ENCODE results near the gene LRRC66. TPM values are rescaled to one million over a fixed set of nuclear protein-coding genes. Genes with fewer than 3 reads are reported as not detected.

Gene LRRC66
- polyA plus RNA-seq, 3 donors, result 0.03 TPM; not detected in 2

- Mint-ChIP-seq H3K4me3 (peak overlapping the region in 1 of 2 donors; percentile 12), H3K27me3 (ENCODE audit: low read depth in 3 of 3) (peaks cover 0 to 10% (median 9%) of the 10 kb centered on the region in 3 donors), H3K27ac (peak overlapping the region in 1 of 7 donors; percentile 11), H3K36me3 (no peaks in the 10 kb centered on the region), H3K9me3 (peaks cover 0 to 2% (median 0%) of the 10 kb centered on the region in 7 donors), H3K4me1 (peaks cover 35% of the 10 kb centered on the region)
- H3K4me2 ChIP-seq (replicated peaks; ENCODE audit: extremely low read depth, low read length, poor library complexity, severe bottlenecking), result peak overlapping the region; percentile 38
- H3K79me2 ChIP-seq (ENCODE audit: insufficient read depth, low read length), result no peaks in the 10 kb centered on the region
- WGBS (ENCODE audit: insufficient coverage), result no CpG with 5 or more reads among the region's 3 CpGs
- H2AFZ ChIP-seq (ENCODE audit: insufficient read depth, low read depth, low read length, poor library complexity, severe bottlenecking), result no peak overlapping the region
- TF ChIP-seq, protein P1, sequence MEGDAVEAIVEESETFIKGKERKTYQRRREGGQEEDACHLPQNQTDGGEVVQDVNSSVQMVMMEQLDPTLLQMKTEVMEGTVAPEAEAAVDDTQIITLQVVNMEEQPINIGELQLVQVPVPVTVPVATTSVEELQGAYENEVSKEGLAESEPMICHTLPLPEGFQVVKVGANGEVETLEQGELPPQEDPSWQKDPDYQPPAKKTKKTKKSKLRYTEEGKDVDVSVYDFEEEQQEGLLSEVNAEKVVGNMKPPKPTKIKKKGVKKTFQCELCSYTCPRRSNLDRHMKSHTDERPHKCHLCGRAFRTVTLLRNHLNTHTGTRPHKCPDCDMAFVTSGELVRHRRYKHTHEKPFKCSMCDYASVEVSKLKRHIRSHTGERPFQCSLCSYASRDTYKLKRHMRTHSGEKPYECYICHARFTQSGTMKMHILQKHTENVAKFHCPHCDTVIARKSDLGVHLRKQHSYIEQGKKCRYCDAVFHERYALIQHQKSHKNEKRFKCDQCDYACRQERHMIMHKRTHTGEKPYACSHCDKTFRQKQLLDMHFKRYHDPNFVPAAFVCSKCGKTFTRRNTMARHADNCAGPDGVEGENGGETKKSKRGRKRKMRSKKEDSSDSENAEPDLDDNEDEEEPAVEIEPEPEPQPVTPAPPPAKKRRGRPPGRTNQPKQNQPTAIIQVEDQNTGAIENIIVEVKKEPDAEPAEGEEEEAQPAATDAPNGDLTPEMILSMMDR (IDR thresholded peaks at IDR 0.05), result no peak
- H3K4me3 ChIP-seq (replicated peaks in 1 of 3; ENCODE audit: low read depth in 2 of 3, low read length in 3 of 3), result no peak overlapping the region
- no peak overlapping the region for H3K27ac ChIP-seq (ENCODE audit: low read depth in 1 of 2, low read length in 2 of 2)
- H4K20me1 ChIP-seq (ENCODE audit: insufficient read depth, low read length), result no peaks in the 10 kb centered on the region
- H3K27me3 ChIP-seq (ENCODE audit: control insufficient read depth in 2 of 2, insufficient read depth in 2 of 2, low read length in 2 of 2), result no peaks in the 10 kb centered on the region
- intact Hi-C loops (cut with micrococcal nuclease), result no loop called here
- peaks cover 31 to 42% of the 10 kb centered on the region in 2 donors for H3K4me1 ChIP-seq (ENCODE audit: control insufficient read depth in 1 of 2, insufficient read depth in 2 of 2, low read length in 2 of 2)
- H3K36me3 ChIP-seq (replicated peaks in 1 of 2; ENCODE audit: control insufficient read depth in 1 of 2, insufficient read depth in 2 of 2, low read length in 2 of 2), result no peaks in the 10 kb centered on the region
- H3K9ac ChIP-seq (ENCODE audit: insufficient read depth, low read length, poor library complexity, severe bottlenecking), result no peak overlapping the region
- no peaks in the 10 kb centered on the region for H3K9me3 ChIP-seq (replicated peaks in 1 of 2; ENCODE audit: control insufficient read depth in 1 of 2, insufficient read depth in 1 of 2, low read length in 2 of 2)
- DNase-seq, result peak in 2 of 3 donors; percentile 25 to 34
Measured at GRCh38 chr4:52059372-52059771, 39.2 kb upstream of the LRRC66 start.

DNA sequence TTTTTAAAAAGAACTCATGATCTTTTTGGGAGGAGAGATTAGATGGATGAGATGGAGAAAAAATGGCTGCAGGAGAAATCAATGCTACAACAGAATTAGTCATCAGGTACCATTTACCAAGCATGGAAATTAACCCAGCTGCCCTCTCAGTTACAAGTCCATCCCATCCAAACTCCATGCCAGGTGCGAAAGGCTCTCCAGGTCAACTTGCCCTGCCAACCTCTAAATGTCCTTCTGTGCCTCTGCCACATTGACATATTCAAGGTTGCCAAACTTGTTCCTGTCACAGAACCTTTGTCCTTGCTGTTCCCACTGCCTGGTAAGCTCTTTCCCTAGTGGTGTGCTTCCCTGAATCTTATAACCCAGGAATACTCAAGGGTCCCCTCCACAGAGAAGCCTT lies 38.1 kb upstream of the LRRC66 start:
- peaks cover 0 to 2% (median 0%) of the 10 kb centered on the region in 7 donors for H3K9me3 Mint-ChIP-seq

More for the DNA sequence above, 38.1 kb upstream of the LRRC66 start:
- H3K9ac ChIP-seq (ENCODE audit: insufficient read depth, low read length, poor library complexity, severe bottlenecking), result no peak overlapping the region
- Mint-ChIP-seq H3K4me3 (no peak overlapping the region), H3K4me1 (peaks cover 37% of the 10 kb centered on the region), H3K36me3 (no peaks in the 10 kb centered on the region), H3K27ac (peak overlapping the region in 1 of 7 donors; percentile 31), H3K27me3 (ENCODE audit: low read depth in 3 of 3) (peaks cover 5 to 17% (median 14%) of the 10 kb centered on the region in 3 donors)
- H3K4me1 ChIP-seq (ENCODE audit: control insufficient read depth in 1 of 2, insufficient read depth in 2 of 2, low read length in 2 of 2), result peaks cover 31 to 42% of the 10 kb centered on the region in 2 donors
- intact Hi-C loops (cut with micrococcal nuclease), result no loop called here
- H3K79me2 ChIP-seq (ENCODE audit: insufficient read depth, low read length), result no peaks in the 10 kb centered on the region
- DNase-seq, result no peak
- H4K20me1 ChIP-seq (ENCODE audit: insufficient read depth, low read length), result no peaks in the 10 kb centered on the region
- no peak overlapping the region for H3K4me3 ChIP-seq (replicated peaks in 1 of 3; ENCODE audit: low read depth in 2 of 3, low read length in 3 of 3)
- H3K9me3 ChIP-seq (replicated peaks in 1 of 2; ENCODE audit: control insufficient read depth in 1 of 2, insufficient read depth in 1 of 2, low read length in 2 of 2), result no peaks in the 10 kb centered on the region
- TF ChIP-seq, protein P1 (IDR thresholded peaks at IDR 0.05), result no peak
- H3K36me3 ChIP-seq (replicated peaks in 1 of 2; ENCODE audit: control insufficient read depth in 1 of 2, insufficient read depth in 2 of 2, low read length in 2 of 2), result no peaks in the 10 kb centered on the region
- H3K27ac ChIP-seq (ENCODE audit: low read depth in 1 of 2, low read length in 2 of 2), result no peak overlapping the region
- 100% methylated on average over 1 of the region's 1 CpG for WGBS (ENCODE audit: insufficient coverage)
- no peak overlapping the region for H2AFZ ChIP-seq (ENCODE audit: insufficient read depth, low read depth, low read length, poor library complexity, severe bottlenecking)
- H3K27me3 ChIP-seq (ENCODE audit: control insufficient read depth in 2 of 2, insufficient read depth in 2 of 2, low read length in 2 of 2), result peaks cover 5 to 7% of the 10 kb centered on the region in 2 donors
- no peak overlapping the region for H3K4me2 ChIP-seq (replicated peaks; ENCODE audit: extremely low read depth, low read length, poor library complexity, severe bottlenecking)
